NCI-H2107 treated with DMSO at 0.1 percent for 48 hours (cell line): ENCODE measurements around the gene LRRC4C.

ENCODE experiments used
- DNase-seq: peaks from one replicate; lab custom pipeline; 2025; ENCODE audit not compliant: unreplicated experiment; lab: John Stamatoyannopoulos, UW

Gene LRRC4C

GRCh38 chr11:40302669-40303068, 1156.8 kb downstream of the LRRC4C start:
- DNase-seq = no peak

DNA sequence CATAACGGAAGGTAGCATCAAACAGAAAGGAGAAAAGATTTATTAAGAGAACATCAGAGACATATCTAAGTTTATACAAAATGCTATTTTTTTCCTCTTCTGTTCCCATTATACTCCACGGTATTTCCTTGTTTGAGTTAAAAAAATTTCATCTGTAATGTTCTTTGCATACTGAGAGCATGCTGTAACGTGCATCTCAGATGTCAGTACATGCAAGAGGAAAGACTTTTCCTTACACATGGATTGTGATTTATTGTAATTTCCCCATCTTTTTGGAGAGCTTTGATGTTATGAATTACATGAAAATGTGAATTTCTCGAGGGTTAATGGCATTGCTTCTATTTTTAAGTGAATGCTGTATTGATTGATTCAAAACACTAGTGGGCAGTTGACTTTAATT, 1164.0 kb downstream of the LRRC4C start:
- no peak for DNase-seq

DNA sequence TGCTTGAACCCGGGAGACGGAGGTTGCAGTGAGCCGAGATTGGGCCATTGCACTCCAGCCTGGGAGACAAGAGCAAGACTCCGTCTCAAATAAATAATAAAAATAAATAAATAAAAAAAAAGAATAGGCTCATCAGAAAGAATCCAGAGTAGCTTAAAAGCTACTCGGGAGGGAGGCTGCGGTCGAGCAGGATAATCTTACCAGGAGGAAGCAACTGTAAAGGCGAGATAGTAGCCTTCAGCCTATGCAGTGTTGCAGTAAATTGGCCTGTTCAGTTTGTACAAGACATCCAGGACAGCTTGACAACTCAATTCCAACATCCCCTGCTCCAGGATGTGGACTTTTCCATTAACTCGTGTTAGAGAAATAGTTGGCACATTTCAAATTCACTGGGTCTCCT, 1164.7 kb downstream of the LRRC4C start:
- DNase-seq = no peak

- DNase-seq = no peak
These were observed 1165.1 kb downstream of the LRRC4C start for GRCh38 chr11:40294349-40294735.

GRCh38 chr11:40293655-40294348, 1165.7 kb downstream of the LRRC4C start:
- DNase-seq = peak; percentile 11

GRCh38 chr11:40292721-40293508, 1166.5 kb downstream of the LRRC4C start:
- DNase-seq = no peak

GRCh38 chr11:40291741-40292140, 1167.7 kb downstream of the LRRC4C start:
- DNase-seq = no peak

DNA sequence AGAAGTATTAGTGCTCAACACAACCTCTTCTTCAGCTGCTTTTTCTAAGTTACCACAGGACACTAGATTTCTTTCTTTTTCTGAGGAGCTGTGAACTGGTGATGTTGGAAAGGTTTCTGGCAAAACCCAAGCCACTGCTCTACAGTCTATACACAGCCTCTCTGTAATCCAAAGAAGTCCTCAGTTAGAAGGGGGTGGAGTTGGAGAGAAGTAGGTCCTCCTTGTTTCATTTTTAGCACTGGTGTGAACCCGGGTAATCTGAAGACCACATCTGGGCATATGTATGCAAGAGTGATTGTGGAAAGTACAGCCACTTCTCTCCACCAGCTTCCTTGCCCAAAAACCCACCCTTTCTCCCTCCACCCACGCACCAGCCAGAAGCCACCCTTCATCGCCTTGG, 1168.1 kb downstream of the LRRC4C start:
- no peak for DNase-seq

DNA sequence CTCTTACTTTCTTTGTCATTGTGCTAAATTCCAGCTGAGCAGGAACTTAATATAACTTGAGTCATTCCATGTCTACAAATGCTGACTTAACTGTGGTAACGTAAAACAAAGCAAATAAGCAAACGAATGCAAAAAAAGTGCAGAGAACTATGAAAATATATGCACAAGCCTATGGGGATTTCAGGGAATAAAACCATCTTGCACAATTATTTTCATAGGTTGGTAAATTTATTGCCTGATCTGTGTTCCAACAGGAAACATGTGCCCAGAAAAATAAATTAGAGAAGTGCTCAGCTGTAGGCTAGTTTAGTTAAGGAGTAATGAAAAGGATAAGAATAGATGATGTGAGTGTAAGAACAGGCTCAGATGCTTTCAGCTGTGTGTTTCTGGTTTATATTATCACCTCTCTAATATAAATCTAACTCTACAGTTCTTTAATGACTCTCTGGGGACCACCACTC, 1169.3 kb downstream of the LRRC4C start:
- DNase-seq = no peak

DNA sequence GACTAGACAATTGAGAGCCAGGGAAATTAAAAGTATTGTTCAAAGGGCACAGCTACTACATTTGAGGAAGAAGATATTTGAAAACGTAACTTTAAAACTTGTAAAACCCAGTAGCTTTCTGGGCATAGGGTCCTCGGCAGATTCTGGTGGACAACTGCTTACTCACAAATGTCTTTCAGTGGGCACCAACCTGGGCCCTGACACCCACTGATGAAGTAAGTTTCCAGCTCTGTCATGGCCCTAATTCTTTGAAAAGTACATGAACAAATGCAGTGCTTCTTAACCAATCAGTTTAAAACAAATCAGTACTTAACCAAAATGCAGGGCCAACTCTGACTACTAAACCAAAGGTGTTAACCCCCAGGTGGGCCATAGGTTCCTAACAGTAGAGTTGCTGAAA, 1170.1 kb downstream of the LRRC4C start:
- DNase-seq = no peak

DNA sequence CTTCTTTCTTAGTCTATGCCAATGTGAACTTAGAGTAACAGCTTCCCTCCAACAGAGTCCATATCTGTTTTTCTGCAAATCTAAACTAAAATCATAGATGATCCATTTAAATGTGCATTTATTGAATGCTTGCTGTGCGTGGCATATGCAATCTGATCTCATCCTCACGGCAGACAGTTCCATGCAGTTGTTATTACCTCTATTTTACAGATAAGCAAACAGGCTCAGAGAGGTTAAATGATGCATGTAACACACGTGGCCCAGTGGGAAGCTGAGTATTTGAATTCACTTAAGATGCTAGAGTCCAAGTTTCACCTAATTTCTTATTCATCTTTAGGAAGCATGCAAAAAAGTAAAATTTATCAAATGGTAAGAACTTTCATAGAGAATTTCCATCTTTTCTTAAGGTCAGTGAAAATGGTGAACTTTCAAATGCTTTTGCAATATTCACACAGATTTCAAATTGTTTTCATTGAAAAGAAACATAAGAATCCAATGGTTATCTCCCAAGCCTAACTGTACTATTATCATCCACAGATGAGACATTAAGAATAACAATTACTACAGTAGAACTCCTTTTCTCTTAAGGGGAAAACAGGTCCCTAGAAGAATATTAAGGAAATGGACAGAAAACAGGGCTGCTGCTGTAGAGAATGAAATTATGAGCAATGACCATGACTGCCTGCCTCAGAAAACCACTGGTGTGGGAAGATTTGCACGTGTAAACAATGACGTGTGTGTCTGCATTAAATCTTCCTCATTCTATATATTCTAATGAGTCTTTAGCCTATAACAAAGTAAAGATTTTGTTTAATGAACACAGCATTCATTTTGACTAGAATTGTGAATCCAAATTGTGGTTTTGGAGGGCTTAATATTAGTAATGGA, 1171.3 kb downstream of the LRRC4C start:
- no peak for DNase-seq

- DNase-seq = no peak
These were observed 1173.3 kb downstream of the LRRC4C start for GRCh38 chr11:40286137-40286536.

DNA sequence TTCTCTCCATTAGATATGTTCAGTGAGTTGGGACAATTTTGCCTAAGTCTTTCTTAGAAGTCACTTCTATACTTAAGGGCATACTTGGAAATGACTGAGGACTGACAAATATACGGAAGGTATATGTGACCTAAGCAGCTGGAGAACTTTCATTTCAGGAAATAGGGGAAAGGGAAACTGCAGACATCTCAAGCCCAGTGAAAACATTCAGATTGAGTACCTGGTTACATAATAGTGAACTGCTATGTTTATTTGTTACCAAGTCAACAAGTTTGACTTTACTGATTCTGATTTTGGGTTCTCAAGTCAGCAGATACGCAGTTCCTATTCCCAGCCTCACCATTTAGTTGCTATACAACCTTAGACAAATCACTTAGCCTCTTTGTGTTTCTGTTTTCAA, 1173.9 kb downstream of the LRRC4C start:
- no peak for DNase-seq

- DNase-seq = no peak
These were observed 1178.3 kb downstream of the LRRC4C start for GRCh38 chr11:40281052-40281580.

- DNase-seq = no peak
These were observed 1179.0 kb downstream of the LRRC4C start for GRCh38 chr11:40280159-40281051.

GRCh38 chr11:40276960-40277359, 1182.5 kb downstream of the LRRC4C start:
- DNase-seq = no peak

DNA sequence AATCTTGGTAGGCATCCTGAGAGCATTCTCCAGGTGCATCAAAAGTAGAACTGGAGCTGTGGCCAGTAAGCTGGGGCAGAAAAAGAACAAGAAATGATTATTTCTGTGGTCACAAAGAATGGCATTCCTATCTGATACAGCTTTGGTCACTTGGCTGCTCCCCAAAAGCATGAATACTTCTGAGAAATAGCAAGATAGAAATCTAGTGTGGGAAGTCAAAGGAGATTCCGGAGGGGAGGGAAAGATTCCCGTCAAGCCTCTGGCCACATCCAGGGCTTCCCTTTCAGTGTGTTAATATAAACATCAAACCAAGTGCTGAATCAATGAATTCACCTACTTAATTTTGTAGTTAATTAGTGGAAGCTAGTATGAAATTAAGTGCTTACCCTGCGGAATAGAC, 1185.4 kb downstream of the LRRC4C start:
- DNase-seq = no peak

- no peak for DNase-seq
These were observed 1186.2 kb downstream of the LRRC4C start for GRCh38 chr11:40273192-40273732.

DNA sequence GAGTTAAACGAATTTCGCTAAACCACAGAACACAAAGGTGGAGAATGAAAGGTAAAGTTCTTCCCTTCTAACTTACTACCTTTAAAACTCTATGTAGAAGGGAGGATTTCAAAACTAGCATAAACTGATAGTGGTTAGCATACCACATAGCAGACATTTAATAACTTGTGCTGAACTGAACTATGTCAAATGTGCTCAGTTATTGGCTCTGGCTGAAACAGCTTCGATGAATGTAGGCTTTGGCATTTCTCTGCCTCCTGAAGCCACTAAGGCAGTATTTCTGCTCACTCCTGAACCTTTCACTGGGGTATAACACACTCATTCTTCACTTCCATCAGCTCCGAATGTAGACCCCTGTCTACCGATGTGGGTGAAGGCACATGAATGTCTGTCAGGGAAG, 1188.1 kb downstream of the LRRC4C start:
- no peak for DNase-seq

DNA sequence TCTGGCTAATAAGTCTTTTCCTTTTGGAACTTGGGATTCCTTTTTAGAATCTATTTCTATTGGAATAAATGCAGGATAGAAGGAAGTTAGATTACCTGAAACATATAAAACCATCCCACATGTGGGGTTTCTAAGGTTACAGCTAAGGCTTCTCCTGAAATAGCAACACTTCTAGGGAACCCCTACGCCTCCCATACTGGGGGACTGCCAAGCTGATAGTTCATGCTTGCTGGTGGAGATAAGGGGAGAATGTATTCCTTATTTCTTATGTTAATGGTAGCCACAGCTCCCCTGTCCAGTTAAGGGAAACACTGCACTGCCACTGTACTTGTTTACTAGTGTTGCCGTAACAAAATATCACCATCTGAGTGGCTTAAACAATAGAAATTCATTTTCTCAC, 1189.6 kb downstream of the LRRC4C start:
- no peak for DNase-seq
